ENCODE measurements around the gene MCRIP1.

The MCRIP1 gene, protein sequence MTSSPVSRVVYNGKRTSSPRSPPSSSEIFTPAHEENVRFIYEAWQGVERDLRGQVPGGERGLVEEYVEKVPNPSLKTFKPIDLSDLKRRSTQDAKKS

DNA sequence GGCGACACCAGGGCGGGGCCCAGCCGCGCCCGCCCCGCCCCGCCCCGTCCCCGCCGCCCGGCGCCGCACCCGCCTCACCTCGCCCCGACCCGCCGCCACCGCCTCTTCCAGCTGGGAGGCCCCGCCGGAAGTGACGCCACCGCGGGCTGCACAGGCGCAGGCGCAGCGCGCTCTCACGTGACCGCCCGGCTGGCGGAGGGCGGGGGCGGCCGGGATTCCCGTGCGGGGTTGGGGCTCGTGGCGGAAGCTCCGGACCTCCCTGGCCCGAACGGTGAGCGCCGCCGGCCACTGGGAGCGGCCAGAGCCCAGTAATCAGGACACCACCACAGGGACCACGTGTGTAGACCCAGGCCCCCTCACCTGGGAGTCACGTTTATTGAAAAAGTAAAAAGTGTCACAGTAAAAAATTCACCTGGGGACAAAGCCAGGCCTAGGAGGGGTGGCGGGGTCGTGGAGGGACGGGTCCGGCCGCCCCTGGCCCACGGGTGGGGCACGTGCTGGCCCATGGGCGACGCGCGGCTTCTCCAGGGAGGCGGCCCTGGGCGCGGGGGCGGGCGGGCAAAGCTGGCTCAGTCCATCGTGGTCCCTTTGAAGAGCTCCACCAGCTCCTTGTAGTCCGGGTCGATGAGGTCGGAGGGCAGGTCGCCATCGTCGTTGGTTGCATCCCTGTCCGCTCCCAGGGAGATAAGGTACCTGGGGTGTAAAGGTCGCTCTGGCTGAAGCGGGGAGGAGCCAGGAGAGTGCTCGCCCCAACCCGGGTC, at the start of gene MCRIP1:
Gene MCRIP1 (minus strand): TSS at position 132 of the 761 bp plus-strand sequence. CDS start 8,785 bp downstream, outside the sequence.
- H3K4me2 ChIP-seq (ENCODE audit: low read length), result peak within 1 kb of the TSS; percentile 94
- H3K27me3 ChIP-seq (ENCODE audit: low read depth, low read length), result no peaks in the 10 kb centered on the region
- no peaks in the 10 kb centered on the region for H4K20me1 ChIP-seq (ENCODE audit: insufficient read depth, low read length)
- H3K36me3 ChIP-seq (replicated peaks; ENCODE audit: low read depth, low read length), result no peaks in the 10 kb centered on the region
- peak within 1 kb of the TSS; percentile 59; the same call in 1 of the 2 replicates for H2AFZ ChIP-seq (ENCODE audit: low read depth, low read length)
- H3K4me1 ChIP-seq (ENCODE audit: low read length), result peaks cover 16% of the 10 kb centered on the region
- TF ChIP-seq EZH2phosphoT487 (IDR thresholded peaks at IDR 0.05; ENCODE audit: low read depth), result no peak
- TF ChIP-seq, protein P1, sequence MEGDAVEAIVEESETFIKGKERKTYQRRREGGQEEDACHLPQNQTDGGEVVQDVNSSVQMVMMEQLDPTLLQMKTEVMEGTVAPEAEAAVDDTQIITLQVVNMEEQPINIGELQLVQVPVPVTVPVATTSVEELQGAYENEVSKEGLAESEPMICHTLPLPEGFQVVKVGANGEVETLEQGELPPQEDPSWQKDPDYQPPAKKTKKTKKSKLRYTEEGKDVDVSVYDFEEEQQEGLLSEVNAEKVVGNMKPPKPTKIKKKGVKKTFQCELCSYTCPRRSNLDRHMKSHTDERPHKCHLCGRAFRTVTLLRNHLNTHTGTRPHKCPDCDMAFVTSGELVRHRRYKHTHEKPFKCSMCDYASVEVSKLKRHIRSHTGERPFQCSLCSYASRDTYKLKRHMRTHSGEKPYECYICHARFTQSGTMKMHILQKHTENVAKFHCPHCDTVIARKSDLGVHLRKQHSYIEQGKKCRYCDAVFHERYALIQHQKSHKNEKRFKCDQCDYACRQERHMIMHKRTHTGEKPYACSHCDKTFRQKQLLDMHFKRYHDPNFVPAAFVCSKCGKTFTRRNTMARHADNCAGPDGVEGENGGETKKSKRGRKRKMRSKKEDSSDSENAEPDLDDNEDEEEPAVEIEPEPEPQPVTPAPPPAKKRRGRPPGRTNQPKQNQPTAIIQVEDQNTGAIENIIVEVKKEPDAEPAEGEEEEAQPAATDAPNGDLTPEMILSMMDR (IDR thresholded peaks at IDR 0.05; ENCODE audit: low read depth, low read length), result no peak
- peak within 1 kb of the TSS; percentile 94 for H3K9ac ChIP-seq (ENCODE audit: low read length)
- H3K27ac ChIP-seq (ENCODE audit: low read length), result peak within 1 kb of the TSS; percentile 78
- H3K9me3 ChIP-seq (ENCODE audit: insufficient read depth, low read length), result no peaks in the 10 kb centered on the region
- H3K4me3 ChIP-seq (ENCODE audit: low read length), result peak within 1 kb of the TSS; percentile 94
- peaks cover 30% of the 10 kb centered on the region for H3K79me2 ChIP-seq (ENCODE audit: low read length)

DNA sequence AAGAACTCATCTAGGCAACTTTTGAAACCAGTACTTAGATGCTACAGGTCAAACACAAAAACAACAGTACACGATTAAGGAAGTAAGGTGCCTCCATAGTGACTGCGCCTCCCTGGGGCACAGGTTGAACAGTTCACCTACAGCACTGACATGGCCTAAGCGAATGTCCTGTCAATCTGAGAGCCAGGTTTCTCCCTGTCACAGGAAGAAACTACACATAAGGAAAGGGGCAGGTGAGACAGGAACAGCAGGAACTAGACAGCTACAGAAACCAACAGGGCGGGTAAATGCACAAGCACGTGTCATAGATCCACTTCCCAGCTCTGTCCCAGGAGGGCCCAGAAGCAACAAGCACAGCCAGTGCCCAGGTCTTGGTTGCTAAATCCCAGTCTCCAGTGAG, 46.0 kb upstream of the MCRIP1 start:
- Histone ChIP-seq H3K9ac (ENCODE audit: low read length) (no peak overlapping the region), H3K4me3 (ENCODE audit: low read length) (no peak overlapping the region)

DNA sequence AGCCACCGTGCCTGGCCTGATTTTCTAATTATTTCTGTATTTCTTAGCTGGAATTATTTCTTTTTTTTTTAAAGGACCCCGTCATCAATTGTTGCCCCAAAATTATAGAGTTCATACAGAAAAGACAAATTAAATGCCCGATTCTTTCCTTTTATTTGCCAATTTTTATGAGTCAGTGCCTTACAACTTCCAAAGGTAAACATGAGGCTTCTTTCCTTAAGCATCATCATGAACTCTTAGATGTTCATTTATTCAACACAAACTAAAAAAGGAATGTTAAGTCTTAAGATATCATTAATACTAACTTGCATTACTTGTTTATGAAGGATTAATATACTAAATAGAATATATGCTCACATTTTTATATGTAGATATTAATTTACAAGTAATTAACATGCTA, 45.2 kb upstream of the MCRIP1 start:
- H4K20me1 ChIP-seq (ENCODE audit: insufficient read depth, low read length), result no peaks in the 10 kb centered on the region
- H3K9ac ChIP-seq (ENCODE audit: low read length), result no peak overlapping the region
- H3K9me3 ChIP-seq (ENCODE audit: insufficient read depth, low read length), result no peaks in the 10 kb centered on the region
- H3K4me2 ChIP-seq (ENCODE audit: low read length), result no peak overlapping the region
- no peaks in the 10 kb centered on the region for H3K27me3 ChIP-seq (ENCODE audit: low read depth, low read length)
- H3K79me2 ChIP-seq (ENCODE audit: low read length), result peaks cover 4% of the 10 kb centered on the region; the same call in 1 of the 2 replicates
- no peak overlapping the region for H3K27ac ChIP-seq (ENCODE audit: low read length)
- peaks cover 5% of the 10 kb centered on the region; the same call in 1 of the 2 replicates for H3K4me1 ChIP-seq (ENCODE audit: low read length)
- TF ChIP-seq EZH2phosphoT487 (IDR thresholded peaks at IDR 0.05; ENCODE audit: low read depth), result no peak
- TF ChIP-seq, protein P1 (IDR thresholded peaks at IDR 0.05; ENCODE audit: low read depth, low read length), result no peak
- peaks cover 25% of the 10 kb centered on the region for H3K36me3 ChIP-seq (replicated peaks; ENCODE audit: low read depth, low read length)
- H2AFZ ChIP-seq (ENCODE audit: low read depth, low read length), result no peak overlapping the region
- H3K4me3 ChIP-seq (ENCODE audit: low read length), result no peak overlapping the region

More for the DNA sequence above, 46.0 kb upstream of the MCRIP1 start:
- Histone ChIP-seq H3K79me2 (ENCODE audit: low read length) (peaks cover 6% of the 10 kb centered on the region; the same call in 1 of the 2 replicates), H3K36me3 (replicated peaks; ENCODE audit: low read depth, low read length) (peaks cover 27% of the 10 kb centered on the region), H3K27me3 (ENCODE audit: low read depth, low read length) (no peaks in the 10 kb centered on the region), H2AFZ (ENCODE audit: low read depth, low read length) (no peak overlapping the region), H3K9me3 (ENCODE audit: insufficient read depth, low read length) (no peaks in the 10 kb centered on the region), H3K4me2 (ENCODE audit: low read length) (no peak overlapping the region), H3K4me1 (ENCODE audit: low read length) (no peaks in the 10 kb centered on the region), H3K27ac (ENCODE audit: low read length) (no peak overlapping the region), H4K20me1 (ENCODE audit: insufficient read depth, low read length) (no peaks in the 10 kb centered on the region)
- TF ChIP-seq, protein P1 (IDR thresholded peaks at IDR 0.05; ENCODE audit: low read depth, low read length), result no peak
- TF ChIP-seq EZH2phosphoT487 (IDR thresholded peaks at IDR 0.05; ENCODE audit: low read depth), result no peak

GRCh38 chr17:81877569-81877968, 44.5 kb upstream of the MCRIP1 start:
- Histone ChIP-seq H3K4me3 (ENCODE audit: low read length) (no peak overlapping the region), H2AFZ (ENCODE audit: low read depth, low read length) (no peak overlapping the region), H3K27me3 (ENCODE audit: low read depth, low read length) (no peaks in the 10 kb centered on the region), H3K79me2 (ENCODE audit: low read length) (peaks cover 11% of the 10 kb centered on the region), H3K9ac (ENCODE audit: low read length) (no peak overlapping the region), H3K4me2 (ENCODE audit: low read length) (no peak overlapping the region), H3K4me1 (ENCODE audit: low read length) (peaks cover 12% of the 10 kb centered on the region), H3K27ac (ENCODE audit: low read length) (no peak overlapping the region), H3K9me3 (ENCODE audit: insufficient read depth, low read length) (no peaks in the 10 kb centered on the region), H4K20me1 (ENCODE audit: insufficient read depth, low read length) (no peaks in the 10 kb centered on the region), H3K36me3 (replicated peaks; ENCODE audit: low read depth, low read length) (peaks cover 28% of the 10 kb centered on the region)
- TF ChIP-seq, protein P1 (IDR thresholded peaks at IDR 0.05; ENCODE audit: low read depth, low read length), result no peak
- no peak for TF ChIP-seq EZH2phosphoT487 (IDR thresholded peaks at IDR 0.05; ENCODE audit: low read depth)

All from OCI-LY3 (cell line).